Lower leg skin (tissue), 3 donors: ENCODE data around the gene ZBTB7B.

Source experiments
- CTCF ChIP-seq, 3 donors: fragments of 450-650 bp; IDR thresholded peaks; one replicate each; pipeline ENCODE4 v1.5.1; 2016; ENCODE audit warnings: antibody characterized with exemption in 3 of 3, mild to moderate bottlenecking in 3 of 3, moderate library complexity in 2 of 3
- POLR2A ChIP-seq, 2 donors: fragments of 450-650 bp; IDR thresholded peaks; one replicate each; pipeline ENCODE4 v1.6.1; 2016 to 2017; ENCODE audit warnings: antibody characterized with exemption in 2 of 2, mild to moderate bottlenecking in 1 of 2, moderate library complexity in 1 of 2

- TF ChIP-seq CTCF (IDR thresholded peaks at IDR 0.05) (no peak), POLR2A (IDR thresholded peaks at IDR 0.05) (no peak)
Measured at GRCh38 chr1:154955718-154956543, 46.7 kb upstream of the ZBTB7B start, which contains the start of gene PBXIP1.
